Stimulated activated CD4-positive, alpha-beta T cell treated with anti-CD3 and anti-CD28 coated beads, TNF-alpha, amount 100 ng/mL, for 1 hour (primary cell): Measurements from ENCODE around the gene ACTN2.

ENCODE experiments used
- DNase-seq, 3 donors: peaks; one replicate each; pipeline ENCODE4 v3.0.0-alpha.2; 2020; ENCODE audit warnings: low read depth in 3 of 3, low spot score in 1 of 3

The ACTN2 gene

GRCh38 chr1:236734141-236734765, 48.0 kb downstream of the ACTN2 start:
- no peak for DNase-seq

GRCh38 chr1:236736761-236737160, 50.5 kb downstream of the ACTN2 start:
- no peak for DNase-seq

GRCh38 chr1:236741753-236742152, 55.5 kb downstream of the ACTN2 start:
- DNase-seq = no peak

- DNase-seq = no peak
Observed at GRCh38 chr1:236742421-236743160, 56.3 kb downstream of the ACTN2 start.

- no peak for DNase-seq
Observed at GRCh38 chr1:236744533-236744932, 58.2 kb downstream of the ACTN2 start.

GRCh38 chr1:236746785-236747184, 60.5 kb downstream of the ACTN2 start:
- DNase-seq = no peak

- no peak for DNase-seq
Observed at GRCh38 chr1:236747311-236747985, 61.1 kb downstream of the ACTN2 start.

GRCh38 chr1:236748268-236748870, 62.1 kb downstream of the ACTN2 start:
- DNase-seq = no peak

- no peak for DNase-seq
Observed at GRCh38 chr1:236750928-236751327, 64.6 kb downstream of the ACTN2 start.

- no peak for DNase-seq
Observed at GRCh38 chr1:236751385-236751784, 65.1 kb downstream of the ACTN2 start.

- DNase-seq = no peak
Observed at GRCh38 chr1:236751935-236752334, 65.6 kb downstream of the ACTN2 start.

- no peak for DNase-seq
Observed at GRCh38 chr1:236753516-236753915, 67.2 kb downstream of the ACTN2 start.

GRCh38 chr1:236753964-236754363, 67.7 kb downstream of the ACTN2 start:
- no peak for DNase-seq

GRCh38 chr1:236754525-236755210, 68.4 kb downstream of the ACTN2 start:
- no peak for DNase-seq

GRCh38 chr1:236757640-236758039, 71.3 kb downstream of the ACTN2 start:
- DNase-seq = no peak

- DNase-seq = no peak
Observed at GRCh38 chr1:236759252-236759859, 73.1 kb downstream of the ACTN2 start.

GRCh38 chr1:236760480-236760879, 74.2 kb downstream of the ACTN2 start:
- no peak for DNase-seq

GRCh38 chr1:236760986-236761385, 74.7 kb downstream of the ACTN2 start:
- no peak for DNase-seq

- no peak for DNase-seq
Observed at GRCh38 chr1:236761397-236762132, 75.3 kb downstream of the ACTN2 start.

GRCh38 chr1:236762410-236762809, 76.1 kb downstream of the ACTN2 start:
- no peak for DNase-seq
